ENCODE data around the gene TNFRSF6B.

DNA sequence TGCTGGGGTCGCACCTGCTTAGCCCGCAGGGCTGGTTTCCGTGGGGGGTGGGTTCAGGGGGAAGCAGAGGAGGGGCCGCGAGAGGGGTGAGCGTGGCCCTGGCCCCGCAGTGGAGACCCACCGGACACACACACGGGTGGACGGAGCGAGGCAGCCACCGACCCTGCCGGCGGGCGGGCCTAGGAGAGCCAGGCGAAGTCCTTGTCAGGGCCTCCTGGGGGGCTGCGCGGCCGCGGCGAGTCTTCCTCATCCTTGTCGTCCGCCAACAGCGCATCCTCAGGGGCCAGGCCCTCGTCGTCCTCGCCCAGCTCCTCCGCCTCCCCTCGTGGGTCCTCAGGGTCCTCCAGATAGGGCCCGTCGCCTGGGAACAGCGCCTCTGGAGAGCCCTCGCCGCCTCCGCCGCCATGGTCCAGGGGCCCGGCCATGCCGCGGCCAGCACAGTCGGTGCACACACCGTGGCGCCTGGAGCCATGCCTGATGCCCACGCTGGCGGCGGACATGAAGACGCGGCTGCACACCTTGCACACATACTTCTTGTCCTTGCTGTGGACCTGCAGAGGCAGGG, 50.4 kb downstream of the TNFRSF6B start:
- TF ChIP-seq, protein P1, sequence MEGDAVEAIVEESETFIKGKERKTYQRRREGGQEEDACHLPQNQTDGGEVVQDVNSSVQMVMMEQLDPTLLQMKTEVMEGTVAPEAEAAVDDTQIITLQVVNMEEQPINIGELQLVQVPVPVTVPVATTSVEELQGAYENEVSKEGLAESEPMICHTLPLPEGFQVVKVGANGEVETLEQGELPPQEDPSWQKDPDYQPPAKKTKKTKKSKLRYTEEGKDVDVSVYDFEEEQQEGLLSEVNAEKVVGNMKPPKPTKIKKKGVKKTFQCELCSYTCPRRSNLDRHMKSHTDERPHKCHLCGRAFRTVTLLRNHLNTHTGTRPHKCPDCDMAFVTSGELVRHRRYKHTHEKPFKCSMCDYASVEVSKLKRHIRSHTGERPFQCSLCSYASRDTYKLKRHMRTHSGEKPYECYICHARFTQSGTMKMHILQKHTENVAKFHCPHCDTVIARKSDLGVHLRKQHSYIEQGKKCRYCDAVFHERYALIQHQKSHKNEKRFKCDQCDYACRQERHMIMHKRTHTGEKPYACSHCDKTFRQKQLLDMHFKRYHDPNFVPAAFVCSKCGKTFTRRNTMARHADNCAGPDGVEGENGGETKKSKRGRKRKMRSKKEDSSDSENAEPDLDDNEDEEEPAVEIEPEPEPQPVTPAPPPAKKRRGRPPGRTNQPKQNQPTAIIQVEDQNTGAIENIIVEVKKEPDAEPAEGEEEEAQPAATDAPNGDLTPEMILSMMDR (IDR thresholded peaks at IDR 0.05; ENCODE audit: insufficient read depth, low read length, poor library complexity, severe bottlenecking), result no peak
- TF ChIP-seq EZH2phosphoT487 (conservative IDR thresholded peaks at IDR 0.05; ENCODE audit: low read length), result no peak

All from SU-DHL-6 (cell line).